IMR-90 (cell line): ENCODE measurements around the gene MAPRE3. TPM values are rescaled to one million over a fixed set of nuclear protein-coding genes. Genes with fewer than 3 reads are reported as not detected.

Experiments used
- ATAC-seq: fragments of 200-7000 bp; cut with Tn5 transposase; 2 replicates; pipeline ENCODE4 v1.9.1; 2020; ENCODE audit warnings: low read depth, mild to moderate bottlenecking, moderate library complexity
- BruUV-seq: library from RNA; stranded (reverse); fragments of 400-500 nt; replicated peaks from 2 replicates; lab custom pipeline; 2021; lab: Mats Ljungman, UMichigan
- CTCF ChIA-PET: fragments of 300-600 bp; formaldehyde crosslinking; extraction: SDS; loops from one replicate; lab custom pipeline; 2021; ENCODE audit warnings: antibody characterized with exemption; lab: Yijun Ruan, JAX
- POLR2A ChIA-PET: fragments of 300-600 bp; sonication (Branson Sonifier 250); formaldehyde crosslinking; loops from one replicate; lab custom pipeline; 2022; ENCODE audit warnings: antibody characterized with exemption; ENCODE audit not compliant: unreplicated experiment; lab: Charles Lee
- DNase-seq: peaks from one replicate; pipeline ENCODE4 v3.0.0; 2013
- H2AFZ ChIP-seq: replicated peaks from 2 replicates; pipeline ENCODE3; 2013; ENCODE audit warnings: low read length, mild to moderate bottlenecking; ENCODE audit not compliant: poor library complexity
- H2AK5ac ChIP-seq: 2 replicates; pipeline ENCODE4 v1.6.1; 2013; ENCODE audit warnings: low read depth, low read length, inconsistent platforms
- H2AK9ac ChIP-seq: replicated peaks from 2 replicates; pipeline ENCODE3; 2013; ENCODE audit warnings: mild to moderate bottlenecking, low read depth, low read length, moderate library complexity; ENCODE audit not compliant: poor library complexity
- H2BK120ac ChIP-seq: 2 replicates; pipeline ENCODE4 v1.6.1; 2013; ENCODE audit warnings: low read depth, low read length, inconsistent platforms
- H2BK15ac ChIP-seq: 3 replicates; pipeline ENCODE4 v1.6.1; 2013; ENCODE audit warnings: low read depth, low read length, inconsistent platforms
- H2BK20ac ChIP-seq: 2 replicates; pipeline ENCODE4 v1.6.1; 2013; ENCODE audit warnings: low read depth, mild to moderate bottlenecking, inconsistent platforms, low read length, moderate library complexity
- H2BK5ac ChIP-seq: 2 replicates; pipeline ENCODE4 v1.6.1; 2013; ENCODE audit warnings: mild to moderate bottlenecking, low read depth, low read length, inconsistent platforms; ENCODE audit not compliant: poor library complexity, severe bottlenecking
- H3K14ac ChIP-seq: replicated peaks from 2 replicates; pipeline ENCODE4 v1.6.1; 2013; ENCODE audit warnings: low read depth, low read length, inconsistent platforms
- H3K18ac ChIP-seq: 2 replicates; pipeline ENCODE4 v1.6.1; 2013; ENCODE audit warnings: low read depth, low read length, control low read depth
- H3K23ac ChIP-seq: 2 replicates; pipeline ENCODE4 v1.6.1; 2013; ENCODE audit warnings: low read depth, low read length, inconsistent platforms
- H3K27ac ChIP-seq: 2 replicates; pipeline ENCODE4 v1.5.1; 2013; ENCODE audit warnings: mild to moderate bottlenecking, control low read depth, low read length; ENCODE audit not compliant: insufficient read depth
- H3K27me3 ChIP-seq: 2 replicates; pipeline ENCODE4 v1.6.1; 2013; ENCODE audit warnings: low read length; ENCODE audit not compliant: control insufficient read depth, insufficient read depth
- H3K36me3 ChIP-seq: 2 replicates; pipeline ENCODE4 v1.6.1; 2013; ENCODE audit warnings: low read length, mixed read lengths; ENCODE audit not compliant: control insufficient read depth, insufficient read depth
- H3K4ac ChIP-seq: 2 replicates; pipeline ENCODE4 v1.6.1; 2013; ENCODE audit warnings: low read depth, low read length, inconsistent platforms
- H3K4me1 ChIP-seq: 2 replicates; pipeline ENCODE4 v1.6.1; 2013; ENCODE audit warnings: low read length, mixed read lengths; ENCODE audit not compliant: control insufficient read depth, insufficient read depth
- H3K4me2 ChIP-seq: 2 replicates; pipeline ENCODE4 v1.6.1; 2013; ENCODE audit warnings: low read depth, mild to moderate bottlenecking, control low read depth, low read length, moderate library complexity
- H3K4me3 ChIP-seq: 2 replicates; pipeline ENCODE4 v1.5.1; 2013; ENCODE audit warnings: low read depth, mild to moderate bottlenecking, control low read depth, low read length, moderate library complexity; ENCODE audit not compliant: insufficient read depth
- H3K56ac ChIP-seq: 2 replicates; pipeline ENCODE4 v1.6.1; 2013; ENCODE audit warnings: low read length, inconsistent platforms; ENCODE audit not compliant: insufficient read depth; ENCODE audit errors: extremely low read depth
- H3K79me1 ChIP-seq, 2 experiments: 2 replicates each; pipeline ENCODE4 v1.6.1; 2013; ENCODE audit warnings: low read length in 2 of 2, inconsistent platforms in 1 of 2, low read depth in 1 of 2
- H3K9ac ChIP-seq: 2 replicates; pipeline ENCODE4 v1.6.1; 2013; ENCODE audit warnings: low read depth, low read length, control low read depth
- H3K9me1 ChIP-seq: 2 replicates; pipeline ENCODE4 v1.6.1; 2013; ENCODE audit warnings: low read length, inconsistent platforms; ENCODE audit not compliant: insufficient read depth
- H3K9me3 ChIP-seq: 2 replicates; pipeline ENCODE4 v1.6.1; 2013; ENCODE audit warnings: low read length; ENCODE audit not compliant: control insufficient read depth, insufficient read depth
- H4K20me1 ChIP-seq: 2 replicates; pipeline ENCODE4 v1.6.1; 2013; ENCODE audit warnings: low read length, inconsistent platforms; ENCODE audit not compliant: insufficient read depth
- H4K5ac ChIP-seq: 2 replicates; pipeline ENCODE4 v1.6.1; 2013; ENCODE audit warnings: mild to moderate bottlenecking, low read depth, low read length, control low read depth
- H4K8ac ChIP-seq, 2 experiments: 2 replicates each; pipeline ENCODE4 v1.6.1; 2013; ENCODE audit warnings: low read depth in 2 of 2, low read length in 2 of 2, control low read depth in 1 of 2, inconsistent platforms in 1 of 2
- H4K91ac ChIP-seq: 2 replicates; pipeline ENCODE4 v1.6.1; 2013; ENCODE audit warnings: low read depth, low read length, inconsistent platforms; ENCODE audit not compliant: insufficient read depth
- CEBPB ChIP-seq: IDR thresholded peaks from 2 replicates; pipeline ENCODE4 v1.6.1; 2012; ENCODE audit warnings: low read depth, low read length, improper control_type of control experiment
- CHD1 ChIP-seq: IDR thresholded peaks from 2 replicates; pipeline ENCODE4 v1.6.1; 2012; ENCODE audit warnings: low read depth, low read length, improper control_type of control experiment
- FOS ChIP-seq: fragments of 150-350 bp; IDR thresholded peaks from 2 replicates; pipeline ENCODE4 v1.6.1; 2016; ENCODE audit warnings: low read depth, low read length
- MAFK ChIP-seq: IDR thresholded peaks from 2 replicates; pipeline ENCODE4 v1.6.1; 2012; ENCODE audit warnings: low read depth, low read length, improper control_type of control experiment
- MXI1 ChIP-seq: IDR thresholded peaks from 2 replicates; pipeline ENCODE4 v1.6.1; 2012; ENCODE audit warnings: low read depth, mild to moderate bottlenecking, low read length, moderate library complexity, borderline replicate concordance
- POLR2A ChIP-seq: IDR thresholded peaks from 2 replicates; pipeline ENCODE4 v1.6.1; 2012; ENCODE audit warnings: mild to moderate bottlenecking, low read depth, low read length
- RAD21 ChIP-seq: IDR thresholded peaks from 2 replicates; pipeline ENCODE4 v1.6.1; 2012; ENCODE audit warnings: low read length, improper control_type of control experiment
- RCOR1 ChIP-seq: IDR thresholded peaks from 2 replicates; pipeline ENCODE4 v1.6.1; 2012; ENCODE audit warnings: mild to moderate bottlenecking, low read length, improper control_type of control experiment; ENCODE audit not compliant: insufficient replicate concordance
- SMC3 ChIP-seq: fragments of 150-350 bp; IDR thresholded peaks from 2 replicates; pipeline ENCODE4 v1.6.1; 2016; ENCODE audit warnings: low read depth, mild to moderate bottlenecking, antibody characterized with exemption, low read length, moderate library complexity
- WGBS, 2 experiments: methylation state at CpG; one replicate each; pipeline versions ENCODE4 v1.1.5 to v1.1.7; 2013; ENCODE audit warnings: missing lambda C conversion rate in 2 of 2; ENCODE audit not compliant: insufficient read length in 1 of 2; ENCODE audit errors: extremely low coverage in 2 of 2; 5-methylcytosine and 5-hydroxymethylcytosine counted together
- dilution Hi-C: fragments of 300-500 bp; cut with HindIII; formaldehyde crosslinking; loops from one replicate; pipeline ENCODE4 v1.14.3; 2018; ENCODE audit warnings: low sequenced_read_pairs; ENCODE audit not compliant: unreplicated experiment
- in situ Hi-C: fragments of 300-500 bp; cut with MboI; formaldehyde crosslinking; loops from 3 replicates; pipeline ENCODE4 v1.14.3; 2019; ENCODE audit warnings: low sequenced_read_pairs, inconsistent platforms, mixed read lengths
- intact Hi-C: fragments of 100-400 bp; cut with micrococcal nuclease; formaldehyde crosslinking; loops from 2 replicates; pipeline ENCODE4 v1.10.0; 2022
- polyA plus RNA-seq, 3 experiments: library from polyadenylated mRNA; depleted of rRNA; stranded (reverse); fragments of >200 nt; gene quantifications; 2 replicates each; pipeline ENCODE4 v1.2.3, GENCODE V29; 2012; ENCODE audit warnings: low replicate concordance in 1 of 3
- total RNA-seq: library from RNA; depleted of rRNA; stranded (reverse); fragments of >200 nt; gene quantifications from 2 replicates; pipeline ENCODE4 v1.2.3, GENCODE V29; 2012
- TF ChIP-seq, protein P1 (sequence below): fragments of 150-350 bp; IDR thresholded peaks from 2 replicates; pipeline ENCODE4 v1.6.1; 2016; ENCODE audit warnings: low read depth, mild to moderate bottlenecking, low read length, moderate library complexity, borderline replicate concordance
- TF ChIP-seq, protein P2 (sequence below): fragments of 150-350 bp; IDR thresholded peaks from 2 replicates; pipeline ENCODE4 v1.6.1; 2017; ENCODE audit warnings: mild to moderate bottlenecking, antibody characterized with exemption, low read length, low read depth

MAPRE3 gene
- total and polyA plus RNA-seq, 2 of the 4 experiments (the other 2 are of a cell fraction): 1.8 to 20.3 TPM

DNA sequence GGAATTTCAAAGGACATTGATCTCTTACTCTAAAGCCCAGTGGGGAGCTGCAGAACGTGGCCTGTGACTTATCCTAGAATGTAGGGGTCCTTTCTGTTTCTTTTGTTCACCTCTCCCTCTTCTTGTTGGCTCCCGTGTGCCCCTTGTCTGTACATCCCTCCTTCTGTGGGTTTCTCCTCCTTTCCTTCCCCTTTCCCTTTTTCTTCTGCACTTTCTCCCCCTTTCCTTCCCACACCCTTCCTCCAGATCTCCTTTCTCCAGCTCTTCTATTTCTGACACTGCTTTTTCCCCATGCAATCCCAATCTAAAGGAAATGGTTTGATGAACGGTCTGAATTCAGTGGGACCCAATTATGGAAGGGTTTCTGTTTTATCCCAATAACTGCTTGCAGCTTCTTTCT is 35.5 kb upstream of the MAPRE3 start:
- no peak overlapping the region for H2BK15ac ChIP-seq
- H2BK5ac ChIP-seq: no peak overlapping the region
- H3K9ac ChIP-seq: no peak overlapping the region
- H3K4me2 ChIP-seq: no peak overlapping the region
- H3K27ac ChIP-seq: no peak overlapping the region
- H4K5ac ChIP-seq: no peak overlapping the region
- no peak overlapping the region for H3K4me3 ChIP-seq
- H3K56ac ChIP-seq: no peak overlapping the region
- BruUV-seq: no TSS peak
- H3K14ac ChIP-seq: no peak overlapping the region
- DNase-seq: no peak
- H3K27me3 ChIP-seq: peaks cover 52% of the 10 kb centered on the region
- CTCF ChIA-PET: no interaction called here
- H2AK9ac ChIP-seq: no peak overlapping the region
- ATAC-seq: no peak
- H3K9me1 ChIP-seq: no peaks in the 10 kb centered on the region; the same call in 1 of the 2 replicates
- H2BK120ac ChIP-seq: no peak overlapping the region
- POLR2A ChIA-PET: no interaction called here
- TF ChIP-seq MXI1: no peak
- TF ChIP-seq SMC3: no peak
- no peak for TF ChIP-seq RCOR1
- TF ChIP-seq RAD21: no peak
- TF ChIP-seq, protein P1, sequence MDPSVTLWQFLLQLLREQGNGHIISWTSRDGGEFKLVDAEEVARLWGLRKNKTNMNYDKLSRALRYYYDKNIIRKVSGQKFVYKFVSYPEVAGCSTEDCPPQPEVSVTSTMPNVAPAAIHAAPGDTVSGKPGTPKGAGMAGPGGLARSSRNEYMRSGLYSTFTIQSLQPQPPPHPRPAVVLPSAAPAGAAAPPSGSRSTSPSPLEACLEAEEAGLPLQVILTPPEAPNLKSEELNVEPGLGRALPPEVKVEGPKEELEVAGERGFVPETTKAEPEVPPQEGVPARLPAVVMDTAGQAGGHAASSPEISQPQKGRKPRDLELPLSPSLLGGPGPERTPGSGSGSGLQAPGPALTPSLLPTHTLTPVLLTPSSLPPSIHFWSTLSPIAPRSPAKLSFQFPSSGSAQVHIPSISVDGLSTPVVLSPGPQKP: no peak
- TF ChIP-seq FOS: no peak
- TF ChIP-seq MAFK: no peak
- TF ChIP-seq, protein P2, sequence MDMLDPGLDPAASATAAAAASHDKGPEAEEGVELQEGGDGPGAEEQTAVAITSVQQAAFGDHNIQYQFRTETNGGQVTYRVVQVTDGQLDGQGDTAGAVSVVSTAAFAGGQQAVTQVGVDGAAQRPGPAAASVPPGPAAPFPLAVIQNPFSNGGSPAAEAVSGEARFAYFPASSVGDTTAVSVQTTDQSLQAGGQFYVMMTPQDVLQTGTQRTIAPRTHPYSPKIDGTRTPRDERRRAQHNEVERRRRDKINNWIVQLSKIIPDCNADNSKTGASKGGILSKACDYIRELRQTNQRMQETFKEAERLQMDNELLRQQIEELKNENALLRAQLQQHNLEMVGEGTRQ: no peak
- no peak for TF ChIP-seq CHD1
- no peak for TF ChIP-seq CEBPB
- no peak for TF ChIP-seq POLR2A
- no peak overlapping the region for H3K4ac ChIP-seq
- no peaks in the 10 kb centered on the region for H4K20me1 ChIP-seq
- in situ Hi-C loops: no loop called here
- H2BK20ac ChIP-seq: no peak overlapping the region
- no peak overlapping the region for H4K91ac ChIP-seq
- no CpG with 5 or more reads among the region's 3 CpGs for WGBS, 2 experiments
- intact Hi-C loops: no loop called here
- no peaks in the 10 kb centered on the region for H3K4me1 ChIP-seq
- no peak overlapping the region for H4K8ac ChIP-seq
- dilution Hi-C loops: no loop called here
- no peaks in the 10 kb centered on the region for H3K79me1 ChIP-seq
- H2AFZ ChIP-seq: no peak overlapping the region
- H3K23ac ChIP-seq: no peak overlapping the region
- H3K36me3 ChIP-seq: no peaks in the 10 kb centered on the region
- H2AK5ac ChIP-seq: no peak overlapping the region
- no peak overlapping the region for H3K18ac ChIP-seq
- no peaks in the 10 kb centered on the region for H3K9me3 ChIP-seq
